Ishikawa (cell line): ENCODE measurements around the gene PDP2.

Experiments used
- CEBPB ChIP-seq: IDR thresholded peaks from 2 replicates; pipeline ENCODE4 v1.6.1; 2012
- CREB1 ChIP-seq: IDR thresholded peaks from 2 replicates; pipeline ENCODE4 v1.6.1; 2012; ENCODE audit warnings: low read depth
- EGR1 ChIP-seq: IDR thresholded peaks from 2 replicates; pipeline ENCODE4 v1.6.1; 2012
- EP300 ChIP-seq: IDR thresholded peaks from 2 replicates; pipeline ENCODE4 v1.6.1; 2012; ENCODE audit warnings: borderline replicate concordance
- FOXM1 ChIP-seq: IDR thresholded peaks from 2 replicates; pipeline ENCODE4 v1.6.1; 2012; ENCODE audit warnings: low read depth, borderline replicate concordance
- MAX ChIP-seq: IDR thresholded peaks from 2 replicates; pipeline ENCODE4 v1.6.1; 2012
- NFIC ChIP-seq: IDR thresholded peaks from 2 replicates; pipeline ENCODE4 v1.6.1; 2012
- RAD21 ChIP-seq: IDR thresholded peaks from 2 replicates; pipeline ENCODE4 v1.6.1; 2012; ENCODE audit warnings: low read depth
- TAF1 ChIP-seq: IDR thresholded peaks from 2 replicates; pipeline ENCODE4 v1.6.1; 2012; ENCODE audit warnings: low read depth, mild to moderate bottlenecking
- TCF12 ChIP-seq: IDR thresholded peaks from 2 replicates; pipeline ENCODE4 v1.6.1; 2012; ENCODE audit warnings: low read depth
- TEAD4 ChIP-seq: IDR thresholded peaks from 2 replicates; pipeline ENCODE4 v1.6.1; 2012
- USF1 ChIP-seq: IDR thresholded peaks from 2 replicates; pipeline ENCODE4 v1.6.1; 2012
- YY1 ChIP-seq: IDR thresholded peaks from 2 replicates; pipeline ENCODE4 v1.6.1; 2012; ENCODE audit warnings: low read depth
- ZBTB7A ChIP-seq: IDR thresholded peaks from 2 replicates; pipeline ENCODE4 v1.6.1; 2012; ENCODE audit warnings: low read depth
- TF ChIP-seq, protein P1 (sequence below): IDR thresholded peaks from 2 replicates; pipeline ENCODE4 v1.6.1; 2012; ENCODE audit warnings: low read depth, mild to moderate bottlenecking

Gene PDP2

GRCh38 chr16:66888647-66889615, 8.6 kb downstream of the PDP2 start:
- TF ChIP-seq YY1: no peak
- no peak for TF ChIP-seq CEBPB
- TF ChIP-seq TEAD4: no peak
- TF ChIP-seq MAX: no peak
- TF ChIP-seq TCF12: no peak
- TF ChIP-seq USF1: no peak
- no peak for TF ChIP-seq FOXM1
- TF ChIP-seq NFIC: no peak
- no peak for TF ChIP-seq TAF1
- TF ChIP-seq, protein P1, sequence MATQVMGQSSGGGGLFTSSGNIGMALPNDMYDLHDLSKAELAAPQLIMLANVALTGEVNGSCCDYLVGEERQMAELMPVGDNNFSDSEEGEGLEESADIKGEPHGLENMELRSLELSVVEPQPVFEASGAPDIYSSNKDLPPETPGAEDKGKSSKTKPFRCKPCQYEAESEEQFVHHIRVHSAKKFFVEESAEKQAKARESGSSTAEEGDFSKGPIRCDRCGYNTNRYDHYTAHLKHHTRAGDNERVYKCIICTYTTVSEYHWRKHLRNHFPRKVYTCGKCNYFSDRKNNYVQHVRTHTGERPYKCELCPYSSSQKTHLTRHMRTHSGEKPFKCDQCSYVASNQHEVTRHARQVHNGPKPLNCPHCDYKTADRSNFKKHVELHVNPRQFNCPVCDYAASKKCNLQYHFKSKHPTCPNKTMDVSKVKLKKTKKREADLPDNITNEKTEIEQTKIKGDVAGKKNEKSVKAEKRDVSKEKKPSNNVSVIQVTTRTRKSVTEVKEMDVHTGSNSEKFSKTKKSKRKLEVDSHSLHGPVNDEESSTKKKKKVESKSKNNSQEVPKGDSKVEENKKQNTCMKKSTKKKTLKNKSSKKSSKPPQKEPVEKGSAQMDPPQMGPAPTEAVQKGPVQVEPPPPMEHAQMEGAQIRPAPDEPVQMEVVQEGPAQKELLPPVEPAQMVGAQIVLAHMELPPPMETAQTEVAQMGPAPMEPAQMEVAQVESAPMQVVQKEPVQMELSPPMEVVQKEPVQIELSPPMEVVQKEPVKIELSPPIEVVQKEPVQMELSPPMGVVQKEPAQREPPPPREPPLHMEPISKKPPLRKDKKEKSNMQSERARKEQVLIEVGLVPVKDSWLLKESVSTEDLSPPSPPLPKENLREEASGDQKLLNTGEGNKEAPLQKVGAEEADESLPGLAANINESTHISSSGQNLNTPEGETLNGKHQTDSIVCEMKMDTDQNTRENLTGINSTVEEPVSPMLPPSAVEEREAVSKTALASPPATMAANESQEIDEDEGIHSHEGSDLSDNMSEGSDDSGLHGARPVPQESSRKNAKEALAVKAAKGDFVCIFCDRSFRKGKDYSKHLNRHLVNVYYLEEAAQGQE: no peak
- TF ChIP-seq EGR1: no peak
- no peak for TF ChIP-seq CREB1
- no peak for TF ChIP-seq ZBTB7A
- TF ChIP-seq EP300: no peak
- TF ChIP-seq RAD21: no peak

DNA sequence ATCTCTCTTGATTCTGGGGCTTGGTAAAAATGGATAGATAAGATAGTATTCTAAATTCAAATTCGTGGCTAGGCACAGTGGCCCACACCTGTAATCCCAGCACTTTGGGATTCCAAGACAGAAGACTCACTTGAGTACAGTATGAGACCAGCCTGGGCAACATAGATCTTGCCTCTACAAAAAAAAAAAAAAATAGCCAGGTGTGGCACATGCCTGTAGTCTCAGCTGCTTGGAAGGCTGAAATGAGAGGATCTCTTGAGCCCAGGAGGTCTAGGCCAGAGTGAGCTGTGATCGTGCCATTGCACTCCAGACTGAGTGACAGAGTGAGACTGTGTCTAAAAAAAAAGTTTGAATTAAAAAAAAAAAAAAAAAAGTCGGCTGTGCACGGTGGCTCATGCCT, 9.3 kb downstream of the PDP2 start:
- TF ChIP-seq USF1 (no peak), CEBPB (no peak), YY1 (no peak)

DNA sequence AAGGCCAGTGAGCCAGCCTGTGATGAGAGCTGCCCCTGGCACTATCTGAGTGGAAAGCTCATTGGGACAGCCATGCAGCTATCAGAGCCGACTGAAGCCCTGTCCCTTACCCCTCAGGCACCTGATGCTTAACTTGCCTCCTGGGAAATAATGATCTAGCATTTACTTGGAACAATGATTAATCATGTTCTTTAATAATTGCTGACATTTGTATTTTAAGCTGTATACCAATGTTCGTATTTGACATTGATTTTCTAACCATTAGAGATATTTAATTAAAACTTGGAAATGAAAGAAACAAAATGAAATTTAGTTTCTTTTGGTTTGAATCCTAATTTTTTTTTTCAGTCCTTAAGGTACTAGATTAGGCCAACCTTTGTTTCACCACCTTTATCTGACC, 10.5 kb downstream of the PDP2 start:
- TF ChIP-seq NFIC: no peak
- TF ChIP-seq USF1: no peak
- TF ChIP-seq ZBTB7A: no peak
- TF ChIP-seq FOXM1: no peak
- TF ChIP-seq, protein P1: no peak
- no peak for TF ChIP-seq TCF12
- no peak for TF ChIP-seq MAX
- no peak for TF ChIP-seq YY1
- TF ChIP-seq RAD21: no peak
- TF ChIP-seq CEBPB: no peak
- no peak for TF ChIP-seq CREB1
- TF ChIP-seq EP300: no peak
- no peak for TF ChIP-seq TEAD4
- TF ChIP-seq TAF1: no peak
- TF ChIP-seq EGR1: no peak

DNA sequence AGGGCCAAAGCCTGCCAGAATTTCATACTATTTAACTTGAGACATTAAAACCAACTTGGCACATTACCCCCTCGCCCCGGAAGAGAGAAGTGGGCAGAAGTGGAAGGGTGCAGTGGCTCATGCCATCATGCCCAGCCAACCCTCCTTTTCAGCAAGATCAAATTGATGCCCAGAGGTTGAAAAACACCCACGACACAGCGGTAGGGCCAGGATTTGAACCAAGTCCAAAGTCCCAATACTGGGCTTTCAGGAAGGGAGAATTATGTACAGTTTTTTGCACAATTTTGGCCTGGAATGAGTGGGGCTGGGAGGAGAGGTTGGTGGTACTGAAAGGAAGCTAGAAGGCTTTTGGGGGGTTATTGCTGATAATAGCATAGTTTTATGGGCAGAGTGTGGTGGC, 11.0 kb downstream of the PDP2 start:
- TF ChIP-seq USF1: no peak
- TF ChIP-seq, protein P1: no peak
- no peak for TF ChIP-seq TAF1
- TF ChIP-seq NFIC: no peak
- TF ChIP-seq CREB1: no peak
- TF ChIP-seq RAD21: no peak
- TF ChIP-seq MAX: no peak
- no peak for TF ChIP-seq CEBPB
- no peak for TF ChIP-seq ZBTB7A
- TF ChIP-seq TCF12: no peak
- no peak for TF ChIP-seq EGR1
- TF ChIP-seq YY1: no peak
- no peak for TF ChIP-seq FOXM1
- TF ChIP-seq EP300: no peak
- TF ChIP-seq TEAD4: no peak
